ENCODE measurements around the gene FBXO31.
"Not testable (repeated sequence)": the region's sequence is repeated elsewhere in the genome, so short reads cannot be mapped to it uniquely, and the experiment has no call there.

Gene FBXO31

GRCh38 chr16:87340198-87340597 lies 43.4 kb downstream of the FBXO31 start:
- no peak for DNase-seq

GRCh38 chr16:87339724-87340105 lies 43.9 kb downstream of the FBXO31 start:
- DNase-seq, result not testable (repeated sequence)

GRCh38 chr16:87339086-87339723 lies 44.4 kb downstream of the FBXO31 start:
- DNase-seq, result no peak

- no peak for DNase-seq
These were observed 45.3 kb downstream of the FBXO31 start for GRCh38 chr16:87338155-87338765.

GRCh38 chr16:87337262-87337771 lies 46.3 kb downstream of the FBXO31 start:
- no peak for DNase-seq

- no peak for DNase-seq
These were observed 46.9 kb downstream of the FBXO31 start for GRCh38 chr16:87336434-87337240.

GRCh38 chr16:87335625-87336433 lies 47.7 kb downstream of the FBXO31 start:
- DNase-seq, result no peak

- DNase-seq, result no peak
These were observed 48.6 kb downstream of the FBXO31 start for GRCh38 chr16:87334651-87335624.

GRCh38 chr16:87333581-87334331 lies 49.8 kb downstream of the FBXO31 start:
- no peak for DNase-seq

GRCh38 chr16:87333101-87333500 lies 50.5 kb downstream of the FBXO31 start:
- no peak for DNase-seq

- no peak for DNase-seq
These were observed 51.4 kb downstream of the FBXO31 start for GRCh38 chr16:87332150-87332549.

GRCh38 chr16:87331241-87331801 lies 52.3 kb downstream of the FBXO31 start:
- DNase-seq, result no peak

- no peak for DNase-seq
These were observed 52.9 kb downstream of the FBXO31 start for GRCh38 chr16:87330646-87331045.

GRCh38 chr16:87330257-87330624 lies 53.3 kb downstream of the FBXO31 start:
- DNase-seq, result no peak

GRCh38 chr16:87329436-87330256 lies 53.9 kb downstream of the FBXO31 start:
- DNase-seq, result no peak

- no peak for DNase-seq
These were observed 54.7 kb downstream of the FBXO31 start for GRCh38 chr16:87328846-87329245.

- DNase-seq, result no peak
These were observed 55.6 kb downstream of the FBXO31 start for GRCh38 chr16:87327798-87328495.

- no peak for DNase-seq
These were observed 57.4 kb downstream of the FBXO31 start for GRCh38 chr16:87326151-87326571.

- no peak for DNase-seq
These were observed 58.1 kb downstream of the FBXO31 start for GRCh38 chr16:87325423-87325858.
